NK-92 (cell line): ENCODE results near the gene THEM5.
"Not testable (repeated sequence)": the region's sequence is repeated elsewhere in the genome, so short reads cannot be mapped to it uniquely, and the experiment has no call there.

ENCODE experiments used
- DNase-seq: peaks from one replicate; lab custom pipeline; 2025; ENCODE audit not compliant: unreplicated experiment; lab: John Stamatoyannopoulos, UW

The THEM5 gene

GRCh38 chr1:151867765-151868411, 14.4 kb upstream of the THEM5 start:
- DNase-seq: no peak

GRCh38 chr1:151867321-151867720, 13.8 kb upstream of the THEM5 start:
- no peak for DNase-seq

GRCh38 chr1:151864411-151864810, 10.9 kb upstream of the THEM5 start:
- no peak for DNase-seq

- no peak for DNase-seq
These were observed 9.1 kb upstream of the THEM5 start for GRCh38 chr1:151862604-151863003.

- no peak for DNase-seq
These were observed 7.1 kb upstream of the THEM5 start for GRCh38 chr1:151860504-151861187.

GRCh38 chr1:151859891-151860293, 6.4 kb upstream of the THEM5 start:
- no peak for DNase-seq

GRCh38 chr1:151858886-151859665, 5.6 kb upstream of the THEM5 start:
- no peak for DNase-seq

GRCh38 chr1:151858030-151858746, 4.7 kb upstream of the THEM5 start:
- no peak for DNase-seq

GRCh38 chr1:151855933-151856332, 2.4 kb upstream of the THEM5 start:
- DNase-seq: no peak

- not testable (repeated sequence) for DNase-seq
These were observed 2.0 kb upstream of the THEM5 start for GRCh38 chr1:151855516-151855915.

GRCh38 chr1:151854658-151855057, 1.1 kb upstream of the THEM5 start:
- DNase-seq: no peak

- no peak for DNase-seq
These were observed 779 bp downstream of the THEM5 start for GRCh38 chr1:151852733-151853132.

- DNase-seq: no peak
These were observed 1.6 kb downstream of the THEM5 start for GRCh38 chr1:151851886-151852285.

- no peak for DNase-seq
These were observed 3.6 kb downstream of the THEM5 start for GRCh38 chr1:151849871-151850270.

- DNase-seq: no peak
These were observed 4.4 kb downstream of the THEM5 start for GRCh38 chr1:151849126-151849525.

GRCh38 chr1:151847867-151848596, 5.5 kb downstream of the THEM5 start:
- DNase-seq: no peak

GRCh38 chr1:151846686-151847237, 6.8 kb downstream of the THEM5 start:
- DNase-seq: no peak

GRCh38 chr1:151846062-151846568, 7.4 kb downstream of the THEM5 start:
- DNase-seq: no peak

- DNase-seq: no peak
These were observed 10.1 kb downstream of the THEM5 start for GRCh38 chr1:151843398-151843797.

GRCh38 chr1:151841141-151841540, 12.4 kb downstream of the THEM5 start:
- DNase-seq: no peak
